Subcutaneous abdominal adipose tissue (tissue), 5 donors: ENCODE data around the gene EPHX1.
"Not testable (repeated sequence)": the region's sequence is repeated elsewhere in the genome, so short reads cannot be mapped to it uniquely, and the experiment has no call there.

Experiments
- H3K27ac ChIP-seq: one replicate; pipeline ENCODE4 v1.7.0; 2013; ENCODE audit warnings: low read depth, mild to moderate bottlenecking, inconsistent platforms, low read length, moderate library complexity
- H3K27me3 ChIP-seq, 5 donors: one replicate each; pipeline ENCODE4 v1.7.0; 2013; ENCODE audit warnings: low read length in 5 of 5, inconsistent platforms in 1 of 5; ENCODE audit not compliant: control insufficient read depth in 5 of 5, insufficient read depth in 4 of 5
- H3K36me3 ChIP-seq, 5 donors: one replicate each; pipeline ENCODE4 v1.7.0; 2013; ENCODE audit warnings: low read length in 5 of 5; ENCODE audit not compliant: control insufficient read depth in 5 of 5, insufficient read depth in 5 of 5
- H3K4me1 ChIP-seq, 5 donors: one replicate each; pipeline ENCODE4 v1.7.0; 2013; ENCODE audit warnings: low read length in 5 of 5, mild to moderate bottlenecking in 3 of 5, moderate library complexity in 1 of 5; ENCODE audit not compliant: control insufficient read depth in 5 of 5, insufficient read depth in 5 of 5
- H3K4me3 ChIP-seq, 5 donors: one replicate each; pipeline ENCODE4 v1.7.0; 2013; ENCODE audit warnings: low read length in 5 of 5, low read depth in 1 of 5
- H3K9ac ChIP-seq, 5 donors: one replicate each; pipeline ENCODE4 v1.7.0; 2013; ENCODE audit warnings: low read length in 5 of 5, mild to moderate bottlenecking in 4 of 5, moderate library complexity in 3 of 5
- H3K9me3 ChIP-seq, 5 donors: one replicate each; pipeline ENCODE4 v1.7.0; 2013; ENCODE audit warnings: low read length in 5 of 5; ENCODE audit not compliant: control insufficient read depth in 5 of 5
- donor health status: healthy.
- donor health status: healthy.
- donor health status: healthy.
- donor health status: healthy.
- donor health status: healthy.

Gene EPHX1

GRCh38 chr1:225806736-225807135, 3.2 kb upstream of the EPHX1 start:
- not testable (repeated sequence) for H3K27ac ChIP-seq, H3K4me3 ChIP-seq, H3K9me3 ChIP-seq, H3K9ac ChIP-seq, H3K36me3 ChIP-seq, H3K27me3 ChIP-seq
- H3K4me1 ChIP-seq = peaks cover 0 to 20% (median 15%) of the 10 kb centered on the region in 5 donors

DNA sequence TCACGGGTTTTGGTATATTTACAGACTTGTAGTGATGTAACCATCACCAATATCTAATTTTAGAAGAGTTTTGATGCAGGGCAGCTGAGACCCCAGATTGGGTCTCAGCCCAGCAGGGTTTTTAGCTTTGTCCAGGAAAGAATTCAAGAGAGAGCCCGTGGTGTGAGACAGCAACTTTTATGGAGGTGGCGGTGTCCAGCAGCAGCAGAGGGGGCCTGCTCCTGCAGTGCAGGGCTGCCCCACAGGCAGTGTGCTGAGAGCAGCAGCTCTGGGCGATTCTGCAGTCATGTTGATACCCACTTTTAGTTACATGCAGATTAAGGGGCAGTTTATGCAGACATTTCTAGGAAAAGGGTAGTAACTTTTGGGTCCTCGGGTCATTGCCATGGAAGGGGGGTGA, 1.8 kb upstream of the EPHX1 start:
- no peak overlapping the region for H3K27ac ChIP-seq
- no peak overlapping the region for H3K9ac ChIP-seq
- no peak overlapping the region for H3K4me3 ChIP-seq
- H3K9me3 ChIP-seq = no peaks in the 10 kb centered on the region
- H3K36me3 ChIP-seq = peaks cover 0 to 5% (median 2%) of the 10 kb centered on the region in 5 donors
- H3K4me1 ChIP-seq = peaks cover 14 to 34% (median 29%) of the 10 kb centered on the region in 5 donors
- H3K27me3 ChIP-seq = no peaks in the 10 kb centered on the region

GRCh38 chr1:225810579-225811538, 935 bp downstream of the EPHX1 start:
- peaks cover 31 to 61% (median 55%) of the 10 kb centered on the region in 5 donors for H3K4me1 ChIP-seq
- H3K27me3 ChIP-seq, H3K9me3 ChIP-seq, H3K36me3 ChIP-seq: not testable (repeated sequence)
- peak overlapping the region; percentile 26 to 83 (median 72) for H3K9ac ChIP-seq
- H3K4me3 ChIP-seq = peak overlapping the region; percentile 75 to 85 (median 82)
- H3K27ac ChIP-seq = peak overlapping the region; percentile 91

DNA sequence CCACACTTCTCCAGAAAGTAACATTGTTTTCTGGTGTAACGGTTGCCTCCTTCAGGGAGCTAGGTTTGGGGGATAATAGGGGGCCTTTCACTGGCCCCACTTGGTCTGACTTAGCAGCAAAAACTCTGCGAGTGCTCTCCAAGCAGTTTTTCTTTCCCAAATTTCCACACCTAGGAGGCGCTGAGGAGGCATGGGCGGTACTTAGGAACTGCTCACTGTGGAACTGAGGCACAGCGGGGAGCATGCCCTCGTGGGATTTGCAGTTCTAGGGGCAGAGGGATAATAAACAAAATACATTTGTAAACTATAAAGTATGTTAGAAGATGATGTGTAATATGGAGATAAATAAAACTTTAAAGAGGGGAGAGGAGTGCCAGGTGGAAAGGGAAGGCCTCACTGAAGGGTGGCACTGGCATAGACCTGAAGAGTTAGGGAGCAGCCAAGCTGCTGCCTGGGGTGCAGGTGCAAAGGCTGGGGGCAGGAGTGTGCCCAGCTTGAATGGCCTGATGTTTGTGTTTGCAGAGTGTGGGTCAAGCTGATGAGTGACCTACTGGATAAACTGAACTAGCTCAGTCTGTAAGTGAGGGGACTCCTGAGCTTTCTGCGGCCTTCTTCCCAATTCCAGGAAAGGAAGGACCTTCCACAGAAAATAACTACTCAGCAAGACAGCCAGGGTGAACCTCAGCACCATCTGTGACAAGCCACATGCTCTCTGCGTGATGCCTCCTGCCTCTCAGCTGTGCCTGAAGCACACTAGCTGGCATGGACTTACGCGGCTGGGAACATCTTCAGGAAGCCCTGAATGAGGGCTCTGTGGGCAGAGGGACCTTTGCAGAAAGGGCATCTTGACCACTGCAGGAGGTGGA, 1.9 kb downstream of the EPHX1 start:
- H3K9me3 ChIP-seq = no peaks in the 10 kb centered on the region
- H3K36me3 ChIP-seq = peaks cover 0 to 9% (median 2%) of the 10 kb centered on the region in 5 donors
- H3K27ac ChIP-seq = peak overlapping the region; percentile 91
- H3K4me1 ChIP-seq = peaks cover 37 to 71% (median 65%) of the 10 kb centered on the region in 5 donors
- H3K9ac ChIP-seq = peak overlapping the region; percentile 63 to 83 (median 71)
- peak overlapping the region; percentile 75 to 85 (median 82) for H3K4me3 ChIP-seq
- no peaks in the 10 kb centered on the region for H3K27me3 ChIP-seq

- peak overlapping the region in 4 of 5 donors; percentile 6 to 71 (median 38) for H3K9ac ChIP-seq
- peaks cover 45 to 79% (median 72%) of the 10 kb centered on the region in 5 donors for H3K4me1 ChIP-seq
- H3K27me3 ChIP-seq = peaks cover 0 to 3% (median 0%) of the 10 kb centered on the region in 5 donors
- H3K9me3 ChIP-seq = no peaks in the 10 kb centered on the region
- peak overlapping the region; percentile 91 for H3K27ac ChIP-seq
- H3K36me3 ChIP-seq = peaks cover 0 to 9% (median 2%) of the 10 kb centered on the region in 5 donors
- peak overlapping the region in 4 of 5 donors; percentile 80 to 85 (median 82) for H3K4me3 ChIP-seq
Measured at GRCh38 chr1:225812488-225813213, 2.7 kb downstream of the EPHX1 start.

- Histone ChIP-seq H3K9me3 (no peaks in the 10 kb centered on the region), H3K36me3 (peaks cover 0 to 9% (median 2%) of the 10 kb centered on the region in 5 donors), H3K4me3 (peak overlapping the region in 4 of 5 donors; percentile 45 to 57 (median 50)), H3K27me3 (peaks cover 0 to 3% (median 0%) of the 10 kb centered on the region in 5 donors), H3K27ac (peak overlapping the region; percentile 91), H3K4me1 (peaks cover 46 to 86% (median 79%) of the 10 kb centered on the region in 5 donors), H3K9ac (peak overlapping the region; percentile 32 to 71 (median 60))
Measured at GRCh38 chr1:225813214-225813964, 3.5 kb downstream of the EPHX1 start.

DNA sequence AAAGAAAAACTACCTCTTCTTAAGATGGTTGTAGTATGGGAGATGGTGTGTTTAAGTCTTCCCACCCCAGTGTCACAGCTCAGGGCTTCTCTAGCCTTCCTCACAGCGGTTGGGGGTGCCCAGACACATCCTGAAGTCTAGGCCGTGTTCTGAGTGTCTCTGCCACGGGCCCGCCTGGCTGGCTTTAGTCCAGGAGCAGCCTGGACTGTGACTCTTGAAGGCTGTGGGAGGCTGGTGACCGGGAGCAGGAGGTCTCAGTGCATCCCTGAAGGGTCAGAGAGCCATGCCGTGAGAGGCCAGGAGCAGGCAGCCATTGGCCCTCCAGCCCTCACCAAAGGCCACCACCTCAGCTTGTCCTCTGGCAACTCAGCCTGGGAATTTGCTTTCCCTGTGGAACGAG, 4.5 kb downstream of the EPHX1 start:
- peak overlapping the region in 3 of 5 donors; percentile 9 to 31 (median 14) for H3K4me3 ChIP-seq
- H3K27me3 ChIP-seq = peaks cover 0 to 3% (median 0%) of the 10 kb centered on the region in 5 donors
- H3K27ac ChIP-seq = peak overlapping the region; percentile 91
- H3K9me3 ChIP-seq = no peaks in the 10 kb centered on the region
- H3K9ac ChIP-seq = peak overlapping the region; percentile 18 to 66 (median 60)
- peaks cover 0 to 9% (median 2%) of the 10 kb centered on the region in 5 donors for H3K36me3 ChIP-seq
- H3K4me1 ChIP-seq = peaks cover 46 to 91% (median 84%) of the 10 kb centered on the region in 5 donors

DNA sequence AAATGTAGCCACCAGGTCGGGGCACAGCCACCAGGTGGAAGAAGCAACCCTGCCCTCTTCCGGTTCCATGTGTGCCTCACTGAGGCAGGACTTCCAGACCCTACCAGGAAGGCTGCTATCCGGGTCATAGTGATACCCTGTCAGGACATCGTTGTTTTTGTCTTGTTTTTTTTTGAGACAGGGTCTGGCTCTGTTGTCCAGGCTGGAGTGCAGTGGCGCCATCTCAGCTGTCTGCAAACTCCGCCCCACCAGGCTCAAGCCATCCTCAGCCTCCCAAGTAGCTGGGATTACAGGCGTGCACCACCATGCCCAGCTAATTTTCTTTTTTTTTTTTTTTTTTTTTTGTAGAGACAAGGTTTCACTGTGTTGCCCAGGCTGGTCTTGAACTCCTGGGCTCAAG, 5.2 kb downstream of the EPHX1 start:
- not testable (repeated sequence) for H3K9me3 ChIP-seq, H3K27me3 ChIP-seq, H3K36me3 ChIP-seq
- Histone ChIP-seq H3K4me1 (peaks cover 46 to 92% (median 87%) of the 10 kb centered on the region in 5 donors), H3K4me3 (peak overlapping the region in 2 of 5 donors; percentile 10 to 14), H3K9ac (peak overlapping the region; percentile 18 to 66 (median 60)), H3K27ac (peak overlapping the region; percentile 91)
